ENCODE measurements around the gene SLC16A12. TPM values are rescaled to one million over a fixed set of nuclear protein-coding genes. Genes with fewer than 3 reads are reported as not detected.
"Not testable (repeated sequence)": the region's sequence is repeated elsewhere in the genome, so short reads cannot be mapped to it uniquely, and the experiment has no call there.

Gene SLC16A12
- total and polyA plus RNA-seq, 8 donors, result 6.0 to 38.2 (median 23.6) TPM

DNA sequence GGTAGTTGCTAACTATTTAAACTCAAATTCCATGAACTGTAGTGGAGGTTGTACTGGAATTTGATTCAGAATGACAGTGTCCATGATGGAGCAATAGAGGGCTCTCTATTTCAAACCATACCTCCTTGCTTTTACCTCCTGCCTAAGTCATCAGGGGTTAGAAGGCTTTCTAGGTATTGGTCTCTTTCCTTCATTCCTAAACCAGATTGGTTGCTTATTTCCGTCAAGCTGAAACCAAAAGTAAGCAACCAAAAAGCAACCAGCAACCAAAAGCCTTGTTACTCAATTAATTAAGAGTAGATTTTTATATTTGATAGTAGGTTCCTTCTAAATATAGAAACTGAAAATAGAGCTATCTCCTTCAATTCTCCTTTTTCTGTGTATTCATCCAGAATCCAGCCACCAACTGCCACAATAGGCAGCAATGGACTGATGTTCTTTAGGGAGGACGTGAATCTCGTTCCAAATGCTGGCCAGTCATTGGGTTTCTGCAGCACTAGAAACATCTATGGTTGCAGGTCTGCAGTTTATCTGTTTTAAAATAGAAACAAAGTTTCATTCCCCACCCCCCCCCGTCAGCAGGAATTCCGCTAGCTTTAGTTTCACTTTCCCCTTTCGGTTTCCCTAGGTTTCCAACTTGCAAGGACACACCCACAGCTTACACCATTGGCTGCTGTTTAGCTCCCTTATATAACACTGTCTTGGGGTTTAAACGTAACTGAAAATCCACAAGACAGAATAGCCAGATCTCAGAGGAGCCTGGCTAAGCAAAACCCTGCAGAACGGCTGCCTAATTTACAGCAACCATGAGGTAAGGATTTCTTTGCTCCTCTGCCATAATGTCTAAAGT is 143.3 kb downstream of the SLC16A12 start, which contains the start of gene IFIT1:
Gene IFIT1 (plus strand): TSS at position 717 of the 850 bp plus-strand sequence. CDS start 90 bp downstream, at position 807.
- peak; percentile 92 to 96 (median 96) for ATAC-seq
- peak within 1 kb of the TSS; percentile 20 to 47 (median 25) for H3K4me3 ChIP-seq
- WGBS, 2 donors, result 3 to 4% methylated on average over 8 of the region's 8 CpGs
- H3K4me1 ChIP-seq, result peaks cover 0 to 18% (median 6%) of the 10 kb centered on the region in 3 donors
- no peaks in the 10 kb centered on the region for H3K9me3 ChIP-seq
- no peak for TF ChIP-seq CTCF (IDR thresholded peaks at IDR 0.05)
- no peaks in the 10 kb centered on the region for H3K36me3 ChIP-seq
- H3K27me3 ChIP-seq, result no peaks in the 10 kb centered on the region
- peak; percentile 86 for FAIRE-seq
- peak in 3 of 6 donors; percentile 38 to 70 (median 60) for DNase-seq
- peak within 1 kb of the TSS; percentile 30 to 79 (median 66) for H3K27ac ChIP-seq
- intact Hi-C loops (cut with DNase I), result no loop called here

DNA sequence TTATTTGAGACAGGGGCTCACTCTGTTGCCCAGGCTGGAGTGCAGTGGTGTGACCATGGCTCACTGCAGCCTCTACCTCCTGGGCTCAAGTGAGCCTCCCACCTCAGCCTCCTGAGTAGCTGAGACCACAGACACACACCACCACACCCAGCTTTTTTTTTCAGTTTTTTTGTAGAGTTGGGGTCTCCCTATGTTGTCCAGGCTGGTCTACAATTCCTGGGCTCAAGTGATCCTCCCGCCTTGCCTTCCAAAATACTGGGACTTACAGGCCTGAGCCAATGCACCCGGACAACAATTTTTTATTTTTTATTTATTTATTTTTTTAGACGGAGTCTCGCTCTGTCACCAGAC is 144.2 kb downstream of the SLC16A12 start:
- H3K4me3 ChIP-seq; DNase-seq; ATAC-seq; H3K27me3 ChIP-seq; intact Hi-C loops (cut with DNase I); FAIRE-seq; H3K9me3 ChIP-seq; H3K36me3 ChIP-seq: not testable (repeated sequence)
- 85 to 90% methylated on average over 4 of the region's 4 CpGs for WGBS, 2 donors
- peak overlapping the region in 1 of 4 donors; percentile 71 for H3K27ac ChIP-seq
- H3K4me1 ChIP-seq, result peaks cover 0 to 18% (median 6%) of the 10 kb centered on the region in 3 donors

DNA sequence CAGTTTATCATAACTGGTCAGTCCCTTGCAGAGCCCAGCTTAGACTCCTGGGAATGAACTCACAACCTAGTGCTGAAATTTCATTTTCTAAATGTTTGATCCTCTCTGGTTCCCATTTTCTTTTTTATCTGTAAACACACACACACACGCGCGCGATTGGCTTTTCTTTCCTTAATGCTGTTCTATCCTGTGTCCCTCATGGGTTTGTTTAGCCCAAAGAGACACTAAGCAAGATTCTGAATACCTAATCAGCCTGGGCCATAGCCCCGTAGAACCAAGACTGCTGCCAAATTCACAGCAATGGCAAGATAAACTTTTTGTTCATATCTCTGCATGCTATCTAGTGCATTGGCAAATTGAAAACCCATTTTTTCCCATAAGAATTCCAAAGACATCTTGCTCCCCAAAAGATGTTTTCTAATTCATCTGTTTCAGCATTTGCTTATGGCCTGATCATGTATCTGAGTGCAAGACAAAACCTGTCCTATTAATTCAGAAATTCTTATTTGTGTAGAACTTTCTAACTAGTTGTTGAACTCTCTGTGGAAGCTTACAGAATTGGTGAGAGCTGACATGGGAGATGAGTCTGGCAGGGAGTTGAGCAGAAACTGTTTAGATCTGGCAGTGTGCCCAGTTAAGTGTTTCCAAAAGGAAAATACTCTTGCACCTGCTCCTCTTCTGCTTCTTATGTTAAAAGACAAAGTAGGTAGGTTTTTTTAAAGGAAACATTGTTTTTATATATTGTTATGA is 144.7 kb downstream of the SLC16A12 start:
- no peak overlapping the region for H3K4me3 ChIP-seq
- WGBS, 2 donors, result 80% methylated on average over 5 of the region's 5 CpGs
- FAIRE-seq, result no peak

DNA sequence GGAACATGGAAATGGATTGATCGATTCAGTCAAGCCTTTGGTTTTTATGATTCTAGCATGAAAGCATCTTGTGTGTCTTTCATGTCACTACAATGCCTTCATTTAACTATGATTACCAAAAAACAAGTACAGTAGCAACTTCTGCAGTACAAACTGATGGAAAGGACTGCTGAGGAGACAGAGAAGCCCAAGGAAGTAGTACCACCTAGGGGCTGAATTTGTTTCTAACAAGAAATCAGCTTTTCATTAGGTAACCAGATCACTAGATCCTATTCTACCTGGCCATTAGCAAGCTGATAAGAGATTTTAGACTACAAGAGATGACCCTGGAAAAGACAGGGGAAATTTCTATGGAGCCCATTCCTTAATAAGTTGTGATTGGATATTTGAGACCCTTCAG is 146.1 kb downstream of the SLC16A12 start:
- no peak for FAIRE-seq
- Histone ChIP-seq H3K27me3 (no peaks in the 10 kb centered on the region), H3K27ac (no peak overlapping the region), H3K36me3 (no peaks in the 10 kb centered on the region), H3K4me1 (peaks cover 0 to 18% (median 6%) of the 10 kb centered on the region in 3 donors), H3K4me3 (no peak overlapping the region), H3K9me3 (no peaks in the 10 kb centered on the region)
- no peak for ATAC-seq
- no peak for TF ChIP-seq CTCF (IDR thresholded peaks at IDR 0.05)
- WGBS, 2 donors, result 68 to 79% methylated on average over 1 of the region's 1 CpG
- intact Hi-C loops (cut with DNase I), result no loop called here
- no peak for DNase-seq

More for the DNA sequence above, 144.7 kb downstream of the SLC16A12 start:
- ATAC-seq (no peak), DNase-seq (no peak)
- Histone ChIP-seq H3K4me1 (peaks cover 0 to 18% (median 6%) of the 10 kb centered on the region in 3 donors), H3K27me3 (no peaks in the 10 kb centered on the region), H3K36me3 (no peaks in the 10 kb centered on the region), H3K9me3 (no peaks in the 10 kb centered on the region), H3K27ac (peak overlapping the region in 1 of 4 donors; percentile 71)
- no peak for TF ChIP-seq CTCF (IDR thresholded peaks at IDR 0.05)
- intact Hi-C loops (cut with DNase I), result no loop called here

DNA sequence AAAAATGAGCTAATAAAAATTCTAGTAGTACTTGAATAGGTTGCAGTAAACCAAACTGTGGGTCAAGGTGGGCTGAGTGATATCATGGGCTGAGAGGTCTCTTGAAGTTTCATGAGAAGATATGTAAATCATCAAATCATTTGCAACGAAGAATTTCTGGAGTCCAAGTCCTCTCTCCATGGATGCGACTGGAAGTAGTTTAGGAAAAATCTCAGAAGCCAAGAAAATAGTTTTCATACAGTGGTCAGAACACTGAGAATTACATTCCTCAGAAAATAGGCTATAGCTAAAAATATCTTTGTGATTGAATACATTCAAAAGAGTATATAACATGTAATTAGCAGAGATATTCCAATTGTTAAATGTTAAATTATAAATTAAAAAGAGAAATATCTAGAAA is 146.6 kb downstream of the SLC16A12 start:
- H3K4me3 ChIP-seq, result no peak overlapping the region
- H3K36me3 ChIP-seq, result no peaks in the 10 kb centered on the region
- DNase-seq, result no peak
- no peaks in the 10 kb centered on the region for H3K27me3 ChIP-seq
- no peak for ATAC-seq
- intact Hi-C loops (cut with DNase I), result no loop called here
- FAIRE-seq, result no peak
- no peak for TF ChIP-seq CTCF (IDR thresholded peaks at IDR 0.05)
- whole genome bisulfite sequencing, 2 donors, result 77 to 81% methylated on average over 2 of the region's 2 CpGs
- H3K4me1 ChIP-seq, result peaks cover 0 to 18% (median 3%) of the 10 kb centered on the region in 3 donors
- no peaks in the 10 kb centered on the region for H3K9me3 ChIP-seq
- no peak overlapping the region for H3K27ac ChIP-seq
